Fibroblast of the aortic adventitia (primary cell): ENCODE data around the gene ACOX1. TPM values are rescaled to one million over a fixed set of nuclear protein-coding genes. Genes with fewer than 3 reads are reported as not detected.

Experiments
- DNase-seq: peaks from one replicate; pipeline ENCODE4 v3.0.0-alpha.2; 2010; ENCODE audit warnings: low read depth
- H3K4me3 ChIP-seq: 2 replicates; pipeline ENCODE4 v1.5.1; 2011; ENCODE audit warnings: low read depth, mild to moderate bottlenecking, control low read depth, low read length, moderate library complexity
- total RNA-seq: library from RNA; depleted of rRNA; stranded (reverse); fragments of >200 nt; gene quantifications from 2 replicates; pipeline ENCODE4 v1.2.3, GENCODE V29; 2012; ENCODE audit warnings: low replicate concordance
- TF ChIP-seq, protein P1 (sequence below): IDR thresholded peaks from 2 replicates; pipeline ENCODE4 v1.5.1; 2011; ENCODE audit warnings: mild to moderate bottlenecking, low read length, control low read depth, inconsistent platforms; ENCODE audit not compliant: insufficient read depth

ACOX1 gene
- total RNA-seq, 1 donor = 61.5 TPM

DNA sequence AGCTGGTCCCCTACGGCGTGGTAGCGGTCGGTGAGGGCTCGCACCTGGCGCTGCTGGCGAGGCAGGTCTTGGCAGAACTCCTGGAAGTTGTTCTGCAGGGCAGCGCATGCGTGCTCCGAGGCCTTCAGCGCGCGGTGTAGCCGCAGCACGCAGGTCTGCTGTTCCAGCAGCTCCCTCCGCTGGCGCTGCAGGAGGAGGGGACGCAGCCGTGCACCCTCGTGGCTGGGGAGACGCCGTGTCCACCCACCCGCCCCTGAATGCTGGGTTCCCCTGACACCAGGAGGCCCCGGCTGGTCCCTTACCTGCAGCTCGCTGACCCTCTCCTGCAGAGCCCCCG is 35.9 kb upstream of the ACOX1 start:
- TF ChIP-seq, protein P1, sequence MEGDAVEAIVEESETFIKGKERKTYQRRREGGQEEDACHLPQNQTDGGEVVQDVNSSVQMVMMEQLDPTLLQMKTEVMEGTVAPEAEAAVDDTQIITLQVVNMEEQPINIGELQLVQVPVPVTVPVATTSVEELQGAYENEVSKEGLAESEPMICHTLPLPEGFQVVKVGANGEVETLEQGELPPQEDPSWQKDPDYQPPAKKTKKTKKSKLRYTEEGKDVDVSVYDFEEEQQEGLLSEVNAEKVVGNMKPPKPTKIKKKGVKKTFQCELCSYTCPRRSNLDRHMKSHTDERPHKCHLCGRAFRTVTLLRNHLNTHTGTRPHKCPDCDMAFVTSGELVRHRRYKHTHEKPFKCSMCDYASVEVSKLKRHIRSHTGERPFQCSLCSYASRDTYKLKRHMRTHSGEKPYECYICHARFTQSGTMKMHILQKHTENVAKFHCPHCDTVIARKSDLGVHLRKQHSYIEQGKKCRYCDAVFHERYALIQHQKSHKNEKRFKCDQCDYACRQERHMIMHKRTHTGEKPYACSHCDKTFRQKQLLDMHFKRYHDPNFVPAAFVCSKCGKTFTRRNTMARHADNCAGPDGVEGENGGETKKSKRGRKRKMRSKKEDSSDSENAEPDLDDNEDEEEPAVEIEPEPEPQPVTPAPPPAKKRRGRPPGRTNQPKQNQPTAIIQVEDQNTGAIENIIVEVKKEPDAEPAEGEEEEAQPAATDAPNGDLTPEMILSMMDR = no peak
- no peak overlapping the region for H3K4me3 ChIP-seq
- no peak for DNase-seq

DNA sequence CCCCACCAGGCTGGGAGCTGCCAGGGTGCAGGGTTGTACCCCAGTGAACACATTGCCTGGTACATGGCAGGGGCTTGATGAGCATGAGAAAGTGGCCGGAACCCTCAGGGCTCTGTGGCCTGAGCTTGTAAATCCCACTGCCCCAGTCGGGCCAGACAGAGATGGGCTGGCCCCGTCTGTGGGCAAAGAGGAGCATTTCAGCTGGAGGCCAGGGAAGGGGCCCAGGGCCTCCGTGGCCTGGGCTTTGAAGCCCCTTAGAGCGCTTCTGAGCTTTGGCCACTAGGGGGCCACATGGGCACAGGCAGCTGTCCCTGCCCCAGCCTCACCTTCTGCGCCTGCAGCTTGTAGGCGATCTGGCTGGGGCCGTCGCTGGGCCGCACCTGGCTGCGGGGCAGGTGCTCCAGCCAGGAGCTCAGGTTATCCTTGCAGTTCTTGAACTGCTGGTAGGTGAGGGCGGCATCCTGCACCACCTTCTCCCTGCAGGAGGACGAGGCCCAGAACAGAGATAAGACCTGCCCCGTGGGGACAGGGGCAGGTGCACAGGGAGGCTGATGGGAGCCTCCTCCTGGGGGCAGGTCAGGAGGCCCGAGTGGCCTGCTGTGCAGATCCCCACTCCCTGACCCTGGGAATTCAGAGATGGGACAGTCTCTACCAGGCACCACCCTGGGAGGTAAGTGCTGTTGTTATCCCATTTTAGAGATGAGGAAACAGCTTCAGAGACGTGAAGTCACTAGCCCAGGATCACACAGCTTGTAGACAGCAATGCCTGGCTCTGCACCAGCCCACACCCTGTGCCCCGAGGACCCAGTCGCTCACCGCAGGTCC is 35.3 kb upstream of the ACOX1 start:
- peak; percentile 65 for DNase-seq
- TF ChIP-seq, protein P1 = peak; percentile 96
- no peak overlapping the region for H3K4me3 ChIP-seq

DNA sequence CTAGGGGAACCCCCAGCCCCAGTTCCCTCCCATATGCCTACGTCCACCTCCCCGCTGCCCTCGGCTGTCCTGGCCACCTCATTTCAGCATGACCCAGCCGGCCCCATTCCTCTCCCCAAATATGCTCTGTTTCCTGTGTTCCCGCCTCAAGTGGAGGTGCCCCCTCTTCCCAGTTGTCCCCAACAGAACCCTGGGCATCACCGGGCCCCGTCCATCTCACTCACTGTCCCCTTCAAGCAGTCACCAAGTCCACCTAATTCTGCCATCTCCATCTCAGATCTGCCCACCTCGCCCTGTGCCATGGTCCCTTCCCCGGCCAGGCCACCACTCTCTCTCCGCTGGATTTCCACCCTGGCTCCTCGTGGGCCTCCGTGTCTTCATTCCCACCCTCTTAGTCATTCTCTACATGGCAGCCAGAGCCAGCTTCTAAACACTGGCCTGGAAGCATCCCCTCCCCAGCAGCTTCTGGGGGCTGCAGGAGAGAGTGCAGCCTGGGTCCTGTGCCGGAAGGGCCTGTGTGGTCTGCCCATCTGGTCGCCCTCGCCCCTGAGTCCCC is 34.5 kb upstream of the ACOX1 start:
- H3K4me3 ChIP-seq = no peak overlapping the region
- DNase-seq = no peak
- TF ChIP-seq, protein P1 = no peak

DNA sequence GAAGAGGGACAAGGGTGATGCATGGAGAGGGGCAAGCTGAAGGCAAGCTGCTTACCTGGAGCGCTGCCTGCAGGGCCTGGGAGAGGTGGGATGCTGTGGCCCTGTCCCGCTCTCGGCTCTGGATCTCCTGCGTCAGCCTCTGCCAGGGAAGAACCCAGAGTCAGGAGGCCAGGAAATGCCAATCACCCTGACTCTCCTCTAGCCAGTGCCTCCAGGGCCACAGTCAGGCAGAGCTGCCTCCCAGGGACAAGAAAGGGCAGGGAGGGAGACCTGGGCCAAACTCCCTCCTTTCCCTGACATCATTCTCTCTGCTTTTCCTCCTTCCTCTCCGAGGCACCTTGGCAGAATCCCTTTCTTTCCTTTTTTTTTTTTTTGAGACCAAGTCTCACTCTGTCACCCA is 33.0 kb upstream of the ACOX1 start:
- no peak for DNase-seq
- TF ChIP-seq, protein P1 = no peak
- no peak overlapping the region for H3K4me3 ChIP-seq

DNA sequence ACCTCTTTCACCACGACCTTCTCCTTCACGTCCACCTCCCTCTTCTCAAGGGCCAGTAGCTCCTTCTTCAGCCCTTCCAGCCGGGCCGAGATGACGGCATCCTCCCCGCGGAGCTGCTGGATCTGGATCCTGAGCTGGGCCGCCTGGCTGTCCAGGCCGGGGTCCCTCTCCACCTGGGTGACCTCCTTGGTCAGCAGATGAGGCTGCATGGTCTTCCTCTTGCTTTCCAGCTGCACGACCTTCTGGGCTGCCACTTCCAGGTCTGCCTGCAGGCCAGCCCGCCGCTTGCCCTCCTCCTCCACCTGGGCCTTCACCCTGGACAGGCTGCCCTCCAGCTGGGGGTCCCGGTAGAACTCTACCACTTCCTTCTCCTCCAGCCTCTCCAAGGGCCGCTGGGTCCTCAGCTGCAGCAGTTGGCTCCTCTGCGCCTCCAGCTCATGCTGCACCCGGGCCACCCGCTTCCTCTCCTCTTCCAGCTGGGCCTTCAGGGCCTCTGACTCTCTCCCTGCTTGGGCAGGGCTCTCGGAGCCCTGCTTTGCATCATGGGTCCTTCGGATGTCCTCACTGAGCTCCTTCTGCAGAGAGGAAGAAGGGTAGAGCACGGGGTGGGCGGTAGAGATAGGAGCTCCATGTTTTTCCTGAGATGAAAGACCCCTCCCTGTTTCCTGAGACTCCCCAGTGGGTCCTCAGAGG is 31.1 kb upstream of the ACOX1 start:
- TF ChIP-seq, protein P1 = no peak
- H3K4me3 ChIP-seq = no peak overlapping the region
- no peak for DNase-seq

DNA sequence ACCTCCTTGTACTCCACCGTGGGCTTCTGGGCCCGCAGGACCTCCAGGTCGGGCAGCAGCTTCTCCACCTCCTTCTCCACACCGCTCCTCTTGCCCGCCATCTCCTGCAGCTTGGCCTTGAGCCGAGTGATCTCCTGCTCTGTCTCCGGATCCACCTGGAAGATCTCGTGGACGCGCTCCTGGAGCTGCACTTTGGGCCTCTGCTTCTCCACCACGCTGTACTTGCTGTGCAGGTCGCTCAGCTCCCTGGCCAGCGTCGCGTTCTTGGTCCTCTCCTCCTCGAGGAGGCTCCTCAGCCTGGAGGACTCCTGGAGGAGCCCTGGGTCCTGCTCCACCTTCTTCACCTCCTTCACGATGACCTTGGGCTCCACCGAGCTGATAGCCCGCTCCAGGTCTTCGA is 30.5 kb upstream of the ACOX1 start:
- no peak for DNase-seq
- TF ChIP-seq, protein P1 = no peak
- no peak overlapping the region for H3K4me3 ChIP-seq
